Urinary bladder (tissue), 4 donors: Measurements from ENCODE around the gene MLLT3. TPM values are rescaled to one million over a fixed set of nuclear protein-coding genes. Genes with fewer than 3 reads are reported as not detected.
A peak's percentile ranks its signal among the peaks of the same experiment; 100 is the strongest.

Experiments used
- DNase-seq: peaks from one replicate; pipeline ENCODE4 v3.0.0-alpha.2; 2015; ENCODE audit errors: extremely low spot score
- H3K27ac ChIP-seq: one replicate; pipeline ENCODE4 v1.5.1; 2013; ENCODE audit warnings: low read depth, mild to moderate bottlenecking, moderate library complexity
- H3K36me3 ChIP-seq: one replicate; pipeline ENCODE4 v1.6.1; 2013; ENCODE audit warnings: mild to moderate bottlenecking, moderate library complexity; ENCODE audit not compliant: insufficient read depth
- H3K4me1 ChIP-seq: one replicate; pipeline ENCODE4 v1.6.1; 2013; ENCODE audit warnings: mild to moderate bottlenecking, moderate library complexity; ENCODE audit not compliant: insufficient read depth
- H3K4me3 ChIP-seq: one replicate; pipeline ENCODE4 v1.5.1; 2013; ENCODE audit warnings: low read depth, low read length
- WGBS: extraction: QIAGEN DNeasy Blood & Tissue Kit; methylation state at CpG from one replicate; pipeline ENCODE4 v1.1.7; 2013; 5-methylcytosine and 5-hydroxymethylcytosine counted together
- polyA plus RNA-seq: library from polyadenylated mRNA; stranded (reverse); fragments of 200-250 nt; gene quantifications from one replicate; pipeline ENCODE4 v1.2.3, GENCODE V29; 2013
- small RNA-seq: library from RNA; depleted of rRNA; stranded (forward); fragments of <200 nt; gene quantifications from one replicate; pipeline ENCODE3, GENCODE V24; 2014
- total RNA-seq: library from RNA; depleted of rRNA; stranded (reverse); fragments of >200 nt; gene quantifications from one replicate; pipeline ENCODE4 v1.2.3, GENCODE V29; 2014
- donor health status: healthy with polysubstance abuse.
- donor health status: healthy.

Gene MLLT3
- total and polyA plus RNA-seq, 2 donors, result 14.5 to 39.4 TPM

DNA sequence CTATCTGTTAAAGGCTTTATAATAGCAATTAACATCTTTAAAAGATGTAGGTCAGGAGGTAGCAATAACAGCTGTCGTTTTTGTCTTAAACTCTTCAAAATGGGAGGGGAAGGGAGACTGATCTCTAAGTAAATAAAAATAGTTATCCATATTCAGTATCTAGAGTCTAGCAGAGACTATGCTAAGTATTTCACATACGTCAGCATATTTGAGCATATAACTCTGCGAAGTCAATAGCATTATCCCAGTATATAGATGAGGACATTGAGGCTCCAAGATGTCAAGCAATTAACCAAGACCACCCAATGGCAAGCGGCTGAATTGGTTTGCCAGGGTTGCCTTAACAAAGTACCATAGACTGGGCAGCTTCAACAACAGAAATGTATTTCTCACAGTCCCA is 316.8 kb downstream of the MLLT3 start:
- H3K4me1 ChIP-seq, result no peaks in the 10 kb centered on the region
- no peak for DNase-seq
- no peak overlapping the region for H3K27ac ChIP-seq
- H3K36me3 ChIP-seq, result no peaks in the 10 kb centered on the region
- H3K4me3 ChIP-seq, result no peak overlapping the region
- 90% methylated on average over 4 of the region's 4 CpGs for WGBS

DNA sequence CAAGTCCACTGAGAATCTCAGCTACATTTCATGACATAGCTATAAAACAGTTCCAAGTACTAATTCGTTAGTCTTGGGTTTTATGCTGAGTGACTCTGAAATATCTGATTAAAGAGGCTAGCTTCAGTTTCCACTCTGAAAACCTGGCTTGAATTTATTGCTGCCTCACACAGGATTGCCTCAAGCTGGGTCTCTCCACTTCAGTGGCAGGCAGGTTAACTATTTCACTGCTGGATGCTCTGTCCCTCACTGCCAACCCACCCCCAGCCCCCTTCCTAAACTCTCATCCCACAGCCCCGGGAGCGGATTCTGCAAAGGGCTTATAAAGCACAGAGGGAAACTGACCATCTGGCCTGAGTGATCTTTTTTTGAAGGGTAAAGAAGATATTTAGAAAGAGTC is 318.3 kb downstream of the MLLT3 start:
- WGBS, result 33% methylated on average over 3 of the region's 3 CpGs
- no peak overlapping the region for H3K27ac ChIP-seq
- H3K36me3 ChIP-seq, result no peaks in the 10 kb centered on the region

DNA sequence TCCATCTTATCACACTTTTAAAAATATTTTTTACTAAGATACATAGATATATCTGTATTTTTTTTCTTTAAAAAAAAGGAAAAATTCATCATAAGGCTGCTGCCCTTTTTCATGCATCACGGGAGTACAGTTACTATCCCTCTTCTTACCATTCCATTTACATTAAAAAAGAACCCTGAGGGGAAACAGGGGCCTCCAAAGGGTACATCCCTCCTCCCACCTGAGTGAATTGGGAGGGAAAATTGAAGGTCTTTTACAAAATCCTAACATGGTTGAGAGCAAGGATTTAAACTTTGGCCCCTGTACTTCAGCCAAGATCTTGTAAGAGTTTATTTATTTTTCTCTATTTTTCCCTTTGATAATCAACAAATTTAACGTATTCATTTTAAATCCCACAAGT is 319.2 kb downstream of the MLLT3 start:
- Histone ChIP-seq H3K4me3 (no peak overlapping the region), H3K4me1 (no peaks in the 10 kb centered on the region), H3K27ac (no peak overlapping the region), H3K36me3 (no peaks in the 10 kb centered on the region)
- DNase-seq, result no peak
- 63% methylated on average over 2 of the region's 2 CpGs for WGBS

More for the DNA sequence above, 318.3 kb downstream of the MLLT3 start:
- no peaks in the 10 kb centered on the region for H3K4me1 ChIP-seq
- DNase-seq, result no peak
- no peak overlapping the region for H3K4me3 ChIP-seq

DNA sequence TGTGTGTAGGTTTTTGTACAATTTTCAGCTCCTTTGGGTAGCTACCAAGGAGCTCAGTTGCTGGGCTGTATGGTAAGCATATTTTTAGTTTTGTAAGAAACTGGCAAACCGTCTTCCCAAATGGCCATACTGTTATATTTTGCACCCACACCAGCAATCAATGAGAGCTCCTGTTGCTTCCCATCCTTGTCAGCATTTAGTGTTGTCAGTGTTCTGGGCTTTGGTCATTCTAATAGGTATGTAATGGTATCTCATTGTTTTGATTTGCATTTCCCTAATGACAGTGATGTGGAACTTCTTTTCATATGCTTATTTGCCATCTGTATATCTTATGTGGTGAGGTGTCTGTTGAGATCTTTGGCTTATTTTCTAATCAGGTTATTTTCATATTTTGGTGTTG is 320.1 kb downstream of the MLLT3 start:
- WGBS, result 91% methylated on average over 1 of the region's 1 CpG
- DNase-seq, result no peak
- no peaks in the 10 kb centered on the region for H3K4me1 ChIP-seq
- H3K27ac ChIP-seq, result no peak overlapping the region
- no peak overlapping the region for H3K4me3 ChIP-seq
- H3K36me3 ChIP-seq, result no peaks in the 10 kb centered on the region

DNA sequence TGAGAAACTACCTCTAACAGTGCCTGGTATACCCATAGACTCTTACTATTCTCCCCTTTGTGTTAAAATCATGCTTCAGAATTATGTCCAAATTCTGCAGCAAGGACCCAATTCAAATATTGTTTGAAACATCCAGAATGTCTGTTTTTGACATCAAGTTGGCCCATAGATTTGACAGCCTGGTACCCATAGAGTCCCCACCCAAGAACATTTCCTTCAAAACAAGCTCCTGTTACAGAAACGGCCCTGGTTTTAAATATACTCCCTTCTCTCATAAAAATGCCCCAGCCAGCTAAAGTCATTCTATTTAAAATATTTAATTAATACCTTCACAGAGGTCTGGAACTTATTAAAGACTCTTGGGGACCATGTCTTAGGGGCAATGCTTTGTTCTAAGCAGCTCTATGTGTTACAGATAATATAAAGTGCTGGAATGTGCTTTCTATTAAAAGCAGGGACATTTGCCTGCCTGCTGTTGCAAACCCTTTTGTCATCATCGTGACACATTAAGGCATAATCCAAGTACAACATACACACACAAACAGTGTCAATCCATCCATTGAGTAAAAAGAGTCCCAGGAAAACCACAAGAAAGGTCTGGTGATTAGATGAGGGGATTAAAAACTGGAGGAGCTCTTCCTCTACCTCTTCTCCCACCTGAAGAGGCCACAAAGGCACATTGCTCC is 321.7 kb downstream of the MLLT3 start:
- H3K4me1 ChIP-seq, result no peaks in the 10 kb centered on the region
- no peaks in the 10 kb centered on the region for H3K36me3 ChIP-seq
- WGBS, result 34% methylated on average over 2 of the region's 2 CpGs
- no peak overlapping the region for H3K27ac ChIP-seq
- H3K4me3 ChIP-seq, result no peak overlapping the region
- DNase-seq, result no peak

DNA sequence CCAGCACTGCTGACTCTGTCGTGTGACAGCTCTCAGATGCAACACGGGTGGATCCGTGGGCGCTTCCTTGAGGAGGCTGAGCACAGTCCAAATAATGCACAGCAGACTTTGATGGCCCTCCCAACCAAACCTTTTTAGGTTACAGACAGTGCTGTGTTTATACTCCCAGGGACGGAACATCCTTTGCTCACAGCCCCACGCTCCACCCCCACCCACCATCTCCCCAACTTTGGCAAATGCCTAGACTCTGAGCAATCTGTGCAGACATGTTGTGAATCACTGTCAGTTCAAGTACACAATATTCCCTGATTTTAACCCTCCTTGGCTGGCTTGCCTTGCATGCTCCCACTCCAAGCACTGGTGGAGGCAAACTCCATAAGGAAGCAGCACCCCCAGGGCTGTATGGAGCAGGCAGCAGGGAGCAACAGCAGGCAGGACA is 324.6 kb downstream of the MLLT3 start:
- 23% methylated on average over 6 of the region's 6 CpGs for WGBS
- peak; percentile 18 for DNase-seq
- Histone ChIP-seq H3K27ac (no peak overlapping the region), H3K4me3 (no peak overlapping the region), H3K36me3 (no peaks in the 10 kb centered on the region), H3K4me1 (no peaks in the 10 kb centered on the region)

DNA sequence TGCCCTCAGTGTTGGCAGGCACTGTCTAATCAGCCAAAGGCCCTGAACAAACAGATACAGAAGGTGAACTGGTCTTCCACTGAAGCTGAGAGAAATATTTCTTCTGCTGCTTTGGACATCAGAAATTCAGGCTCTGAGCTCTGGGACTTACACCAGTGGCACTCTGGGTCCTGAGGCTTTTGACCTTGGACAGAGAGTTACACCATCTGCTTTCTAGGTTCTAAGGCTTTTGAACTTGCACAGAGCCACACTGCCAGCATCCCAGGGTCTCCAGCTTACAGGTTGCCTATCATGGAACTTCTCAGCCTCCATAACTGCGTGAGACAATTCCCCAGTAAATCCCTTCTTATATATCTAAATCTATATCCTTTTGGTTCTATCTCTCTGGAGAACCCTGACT is 326.7 kb downstream of the MLLT3 start:
- no peak overlapping the region for H3K27ac ChIP-seq
- H3K4me3 ChIP-seq, result no peak overlapping the region
- H3K36me3 ChIP-seq, result no peaks in the 10 kb centered on the region
- DNase-seq, result no peak
- no peaks in the 10 kb centered on the region for H3K4me1 ChIP-seq
- WGBS, result 95% methylated on average over 1 of the region's 1 CpG

DNA sequence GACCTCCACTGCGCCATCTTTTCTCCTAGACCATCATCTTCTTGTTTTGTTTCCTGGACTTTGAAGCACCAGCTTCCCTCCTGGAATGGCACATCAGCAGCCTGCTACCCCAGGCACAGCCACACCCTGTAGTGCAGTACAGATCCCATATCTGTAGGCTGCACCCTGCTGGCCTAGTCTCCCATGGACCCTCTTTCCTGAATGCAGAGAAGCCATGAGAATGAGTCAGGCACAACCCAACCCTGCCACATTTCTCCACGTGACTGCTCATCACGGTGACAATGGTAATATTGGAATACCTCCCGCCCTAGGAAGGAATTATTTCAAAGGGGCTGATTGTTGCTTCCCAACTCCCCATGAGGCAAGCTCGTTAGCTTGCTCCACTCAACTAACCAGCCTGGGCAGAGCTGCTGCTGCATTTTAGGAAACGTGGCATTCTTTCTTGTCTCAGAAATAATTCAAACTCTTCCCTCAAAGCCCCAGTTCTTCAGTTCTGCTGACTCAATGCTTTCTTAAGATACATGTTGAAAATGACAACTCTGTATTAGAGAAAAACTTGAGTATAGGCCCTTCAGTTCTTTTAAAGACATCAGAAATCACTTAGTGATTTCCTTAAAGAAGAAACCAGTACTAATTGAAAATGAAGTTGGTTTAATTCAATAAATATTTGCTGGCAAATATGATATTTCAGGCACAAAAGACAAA is 328.1 kb downstream of the MLLT3 start:
- DNase-seq, result no peak
- WGBS, result 92% methylated on average over 6 of the region's 6 CpGs
- Histone ChIP-seq H3K4me3 (no peak overlapping the region), H3K27ac (no peak overlapping the region), H3K36me3 (no peaks in the 10 kb centered on the region), H3K4me1 (no peaks in the 10 kb centered on the region)

DNA sequence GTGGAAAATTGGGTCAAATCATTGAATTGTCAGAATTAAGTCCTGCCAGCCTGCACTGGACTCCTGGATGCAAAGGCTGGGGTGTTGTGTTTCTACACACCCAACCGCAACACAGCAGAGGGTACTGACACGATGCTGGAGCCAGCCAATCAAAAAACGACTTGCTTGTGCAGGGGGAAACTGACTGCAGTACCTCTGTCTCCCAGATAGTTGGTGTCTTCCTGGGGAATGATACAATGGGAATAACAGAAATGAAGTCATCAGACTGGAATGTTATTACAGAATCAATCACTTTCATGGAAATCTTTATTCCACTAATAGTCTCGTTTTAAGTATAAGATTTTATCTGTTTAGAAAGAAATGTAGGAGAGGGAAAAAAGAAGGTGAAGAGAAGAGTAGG is 330.3 kb downstream of the MLLT3 start:
- 78% methylated on average over 4 of the region's 4 CpGs for WGBS
- Histone ChIP-seq H3K36me3 (no peaks in the 10 kb centered on the region), H3K4me1 (no peaks in the 10 kb centered on the region), H3K4me3 (no peak overlapping the region), H3K27ac (no peak overlapping the region)
- DNase-seq, result no peak

Small RNA genes within 50 kb of the gene (small RNA-seq; reads per million reads assigned to genes)
- gene MIR4473 (0.35 reads per million, percentile 23 among the genes with 10 or more reads in this experiment), gene MIR4474 (not detected), gene RNU4-26P (not detected)

Other genes with a start within 250 kb of the MLLT3 start
- 84.3 TPM for gene FOCAD, start 61.8 kb upstream of the MLLT3 start, total RNA-seq
- 7.8 TPM for gene FOCAD, start 61.8 kb upstream of the MLLT3 start, polyA plus RNA-seq